GM12865 (cell line): Measurements from ENCODE around the gene PTGDS.

Experiments used
- DNase-seq: peaks from one replicate; pipeline ENCODE4 v3.0.0; 2010; ENCODE audit warnings: low read depth
- H3K4me3 ChIP-seq: 2 replicates; pipeline ENCODE4 v1.5.1; 2011; ENCODE audit warnings: mild to moderate bottlenecking, low read depth, low read length, control low read depth
- CTCF ChIP-seq: IDR thresholded peaks from 2 replicates; pipeline ENCODE4 v1.5.1; 2011; ENCODE audit warnings: low read length, control low read depth, low read depth, inconsistent platforms; ENCODE audit not compliant: insufficient read depth; ENCODE audit errors: missing control alignments

The PTGDS gene

DNA sequence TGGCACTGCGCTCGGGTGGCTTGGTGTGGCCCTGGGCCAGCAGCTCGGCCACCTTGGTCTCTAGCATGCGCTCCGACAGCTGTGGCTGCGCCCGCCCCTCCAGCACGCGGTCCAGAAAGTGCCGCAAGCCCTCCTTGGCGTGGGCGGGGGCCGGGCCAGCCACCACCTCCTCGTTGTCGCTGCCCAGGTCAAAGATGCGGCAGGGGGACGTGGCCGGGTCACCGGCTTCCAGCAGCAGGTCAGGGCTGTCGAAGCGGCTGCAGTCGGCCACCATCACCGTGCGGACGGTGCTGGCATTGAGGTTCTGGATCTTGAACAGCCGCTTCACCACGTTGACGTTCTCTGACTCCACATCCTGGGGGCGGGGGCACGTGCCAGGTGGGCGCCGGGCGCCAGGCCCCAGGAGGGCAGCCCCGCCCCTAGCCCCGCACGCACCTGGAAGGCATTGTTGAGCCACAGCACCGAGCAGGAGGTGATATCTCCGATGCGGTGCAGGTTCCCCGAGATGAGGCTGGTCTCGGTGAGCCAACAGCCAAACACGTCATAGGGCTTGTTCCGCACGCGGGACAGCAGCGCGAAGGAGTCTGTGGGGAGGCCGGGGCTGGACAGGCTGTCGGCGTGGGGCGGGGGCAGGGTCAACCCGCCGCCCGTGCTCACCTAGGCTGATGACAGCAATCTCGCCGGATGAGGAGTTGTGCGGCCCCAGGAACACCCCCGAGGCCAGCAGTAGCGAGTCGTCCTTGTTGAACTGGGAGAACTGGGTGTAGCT is 35.0 kb upstream of the PTGDS start:
- no peak overlapping the region for H3K4me3 ChIP-seq
- no peak for TF ChIP-seq CTCF
- no peak for DNase-seq

DNA sequence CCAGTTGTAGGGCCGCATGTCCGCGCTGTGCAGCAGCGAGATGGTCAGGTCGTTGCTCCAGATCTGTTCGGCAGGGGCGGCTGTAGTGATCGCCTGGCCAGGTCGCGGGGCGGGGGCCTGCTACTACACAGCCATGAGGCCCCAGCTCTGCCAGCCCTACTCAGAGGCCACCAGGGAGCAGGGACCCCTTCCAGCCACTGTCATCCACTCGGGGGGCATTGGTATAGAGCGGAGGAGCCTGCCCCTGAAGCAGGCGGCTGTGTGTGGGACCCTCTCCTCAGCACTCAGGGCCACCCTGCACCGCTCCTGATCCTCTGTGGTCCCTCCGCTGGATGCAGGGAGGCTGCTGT is 34.4 kb upstream of the PTGDS start:
- TF ChIP-seq CTCF = no peak
- no peak for DNase-seq
- H3K4me3 ChIP-seq = peak overlapping the region; percentile 94

GRCh38 chr9:136943291-136944211 is 33.8 kb upstream of the PTGDS start:
- TF ChIP-seq CTCF = no peak
- peak; percentile 63 for DNase-seq
- H3K4me3 ChIP-seq = peak overlapping the region; percentile 94

GRCh38 chr9:136944212-136944518 is 33.1 kb upstream of the PTGDS start:
- peak; percentile 19 for TF ChIP-seq CTCF
- no peak for DNase-seq
- H3K4me3 ChIP-seq = peak overlapping the region; percentile 94

GRCh38 chr9:136944519-136945332 is 32.6 kb upstream of the PTGDS start, which contains the start of the genes C8G and FBXW5:
Gene C8G, plus strand, starts transcription at chr9:136945243. Its CDS starts 78 bp downstream, at chr9:136945321.
Gene FBXW5, minus strand, starts transcription at chr9:136944738. Its CDS starts 655 bp downstream, at chr9:136944083.
- TF ChIP-seq CTCF = peak; percentile 91
- DNase-seq = peak; percentile 97
- H3K4me3 ChIP-seq = peak within 1 kb of the TSS; percentile 94

GRCh38 chr9:136945333-136946227 is 31.7 kb upstream of the PTGDS start:
- no peak for TF ChIP-seq CTCF
- DNase-seq = no peak
- H3K4me3 ChIP-seq = no peak overlapping the region
